ENCODE measurements around the gene EPS8L1.
"Not testable (repeated sequence)": the region's sequence is repeated elsewhere in the genome, so short reads cannot be mapped to it uniquely, and the experiment has no call there.

- TF ChIP-seq CTCF (IDR thresholded peaks at IDR 0.05); EZH2 (IDR thresholded peaks at IDR 0.05; ENCODE audit: borderline replicate concordance, insufficient read depth, low read depth, low read length, poor library complexity, severe bottlenecking): not testable (repeated sequence)
Observed at GRCh38 chr19:55032976-55033643, 42.6 kb upstream of the EPS8L1 start.

Data from B cell (primary cell).